GM19043 (cell line): ENCODE measurements around the gene TLR4.

Experiments
- ATAC-seq: cut with Tn5 transposase; IDR thresholded peaks from one replicate; pipeline ENCODE4 v1.9.1; 2021; ENCODE audit warnings: low read depth; ENCODE audit not compliant: unreplicated experiment

The TLR4 gene

DNA sequence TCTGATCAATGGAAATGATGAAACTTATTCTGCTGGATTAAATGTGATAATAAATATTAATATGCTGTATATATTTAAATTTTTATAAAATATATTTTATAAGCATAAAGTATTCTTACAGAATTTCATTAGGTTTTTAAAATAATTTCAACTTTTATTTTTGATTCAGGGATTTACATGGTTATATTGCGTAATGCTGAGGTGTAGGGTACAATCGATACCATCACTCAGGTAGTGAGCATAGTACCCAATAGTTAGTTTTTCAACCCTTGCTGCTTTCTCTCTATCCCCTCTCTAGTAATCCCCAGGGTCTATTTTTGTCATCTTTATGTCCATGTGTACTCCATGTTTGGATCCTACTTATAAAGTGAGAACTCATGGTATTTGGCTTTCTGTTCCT lies 5.7 kb downstream of the TLR4 start:
- ATAC-seq, result no peak

GRCh38 chr9:117714282-117714681 lies 10.1 kb downstream of the TLR4 start:
- no peak for ATAC-seq

DNA sequence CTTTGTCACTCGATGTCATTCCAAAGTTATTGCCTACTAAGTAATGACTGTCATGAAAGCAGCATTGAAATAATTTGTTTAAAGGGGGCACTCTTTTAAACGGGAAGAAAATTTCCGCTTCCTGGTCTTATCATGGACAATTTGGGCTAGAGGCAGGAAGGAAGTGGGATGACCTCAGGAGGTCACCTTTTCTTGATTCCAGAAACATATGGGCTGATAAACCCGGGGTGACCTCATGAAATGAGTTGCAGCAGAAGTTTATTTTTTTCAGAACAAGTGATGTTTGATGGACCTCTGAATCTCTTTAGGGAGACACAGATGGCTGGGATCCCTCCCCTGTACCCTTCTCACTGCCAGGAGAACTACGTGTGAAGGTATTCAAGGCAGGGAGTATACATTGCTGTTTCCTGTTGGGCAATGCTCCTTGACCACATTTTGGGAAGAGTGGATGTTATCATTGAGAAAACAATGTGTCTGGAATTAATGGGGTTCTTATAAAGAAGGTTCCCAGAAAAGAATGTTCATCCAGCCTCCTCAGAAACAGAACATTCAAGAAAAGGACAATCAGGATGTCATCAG lies 11.3 kb downstream of the TLR4 start:
- ATAC-seq, result no peak

GRCh38 chr9:117718085-117718484 lies 13.9 kb downstream of the TLR4 start:
- peak; percentile 99 for ATAC-seq

DNA sequence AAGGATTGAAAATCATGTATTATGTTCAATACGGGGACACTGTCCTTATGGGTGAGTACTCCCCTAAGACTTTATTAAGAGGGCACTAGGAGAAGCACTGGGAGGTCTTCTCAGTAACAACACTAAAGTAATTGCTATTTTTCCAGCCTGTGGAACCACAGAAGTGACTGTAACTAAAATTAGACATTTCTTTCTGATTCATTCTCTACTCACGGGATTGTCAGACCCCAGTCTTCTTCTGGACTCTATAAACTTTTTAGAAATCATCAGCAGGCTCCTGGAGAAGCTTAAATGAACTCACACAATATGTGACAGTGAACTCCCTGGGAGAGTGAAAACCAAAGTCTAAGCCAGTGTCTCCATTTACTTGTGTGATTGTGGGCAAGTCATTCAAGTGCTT lies 14.5 kb downstream of the TLR4 start:
- ATAC-seq, result no peak

DNA sequence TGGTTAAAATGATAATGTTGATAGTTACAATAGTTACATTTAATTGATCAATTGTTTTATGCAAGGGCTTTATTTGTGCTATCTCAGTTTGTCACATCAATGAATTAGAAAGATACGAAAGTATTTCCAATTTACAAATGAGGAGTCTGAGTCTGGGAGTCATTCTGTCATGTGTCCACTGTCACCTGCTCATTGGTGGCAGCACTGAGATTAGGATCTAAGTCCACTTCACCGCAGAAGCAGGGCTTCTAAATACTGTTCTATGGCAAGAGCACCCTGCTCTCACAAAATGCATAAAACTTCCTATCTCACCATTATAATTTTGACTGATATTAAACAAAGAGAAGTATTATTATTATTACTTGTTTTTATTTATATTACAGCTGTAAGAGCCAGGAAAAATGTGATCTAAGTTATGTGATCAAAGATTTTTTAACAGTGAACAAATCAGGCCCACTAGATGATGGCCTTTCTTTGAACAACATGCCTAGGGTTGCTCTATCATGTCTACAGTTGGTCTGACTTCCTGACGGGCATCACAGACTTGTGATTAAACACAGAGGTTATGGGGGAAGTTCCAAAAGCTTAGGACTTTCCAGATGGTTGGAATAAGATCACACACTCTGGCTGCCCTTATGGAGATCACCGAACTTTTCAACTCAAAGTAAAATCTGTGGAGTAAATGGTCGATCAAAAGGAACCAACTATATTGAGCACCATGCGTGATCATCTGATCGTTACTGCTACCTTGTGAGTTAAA lies 15.1 kb downstream of the TLR4 start:
- no peak for ATAC-seq

DNA sequence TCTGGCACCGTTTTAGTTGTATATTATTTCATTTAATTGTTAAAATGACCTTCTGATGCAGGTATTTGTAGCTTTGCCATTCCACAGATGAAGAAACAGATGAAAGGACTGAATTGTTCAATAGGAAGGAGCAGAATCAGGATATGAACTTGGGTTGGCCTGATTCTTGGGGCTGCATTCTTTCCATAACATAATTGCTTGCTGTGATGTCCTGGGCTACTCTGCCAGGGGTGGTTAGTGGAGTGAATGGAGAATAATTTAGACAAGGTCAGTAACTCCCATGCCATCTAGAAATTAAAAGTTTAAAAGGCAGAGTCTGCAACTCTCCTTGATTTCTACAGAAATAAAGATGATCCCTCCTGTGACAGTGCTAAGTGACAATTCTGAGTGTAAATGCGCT lies 15.9 kb downstream of the TLR4 start:
- ATAC-seq, result no peak

DNA sequence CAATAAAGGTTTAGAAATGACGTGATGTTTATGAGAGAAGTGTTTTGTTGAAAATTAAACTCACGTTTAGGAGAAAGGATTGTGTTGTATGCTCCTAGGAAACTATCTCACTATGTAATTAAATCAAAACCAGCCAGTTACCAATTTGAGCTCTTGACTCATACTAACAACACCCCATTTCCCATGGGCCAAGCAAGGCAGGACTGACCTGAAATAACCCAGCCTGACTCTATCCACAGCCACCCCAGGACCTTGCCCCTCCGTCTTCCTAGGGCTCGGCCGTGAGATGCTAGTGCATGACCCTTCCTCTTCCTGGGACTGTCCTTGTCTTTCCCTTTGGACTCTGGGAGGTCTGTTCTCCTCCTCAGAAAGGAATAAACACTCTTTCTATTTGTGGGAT lies 16.4 kb downstream of the TLR4 start:
- ATAC-seq, result no peak

DNA sequence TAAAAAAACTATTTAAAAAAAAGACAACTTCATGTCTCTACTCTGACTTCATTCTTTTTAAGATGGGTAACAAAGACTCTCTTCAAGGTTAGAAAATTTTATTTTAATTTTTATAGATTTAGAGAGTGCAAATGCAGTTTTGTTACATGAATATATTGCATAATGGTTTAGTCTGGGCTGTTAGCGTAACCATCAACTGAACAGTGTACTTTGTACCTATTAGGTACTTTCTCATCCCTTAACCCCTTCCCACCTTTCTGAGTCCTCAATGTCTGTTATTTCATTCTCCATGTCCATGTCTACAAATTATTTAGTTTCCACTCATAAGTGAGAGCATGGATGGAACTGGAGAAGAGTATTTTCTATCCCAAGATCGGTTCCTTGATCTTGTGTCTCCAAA lies 16.8 kb downstream of the TLR4 start:
- ATAC-seq, result no peak

DNA sequence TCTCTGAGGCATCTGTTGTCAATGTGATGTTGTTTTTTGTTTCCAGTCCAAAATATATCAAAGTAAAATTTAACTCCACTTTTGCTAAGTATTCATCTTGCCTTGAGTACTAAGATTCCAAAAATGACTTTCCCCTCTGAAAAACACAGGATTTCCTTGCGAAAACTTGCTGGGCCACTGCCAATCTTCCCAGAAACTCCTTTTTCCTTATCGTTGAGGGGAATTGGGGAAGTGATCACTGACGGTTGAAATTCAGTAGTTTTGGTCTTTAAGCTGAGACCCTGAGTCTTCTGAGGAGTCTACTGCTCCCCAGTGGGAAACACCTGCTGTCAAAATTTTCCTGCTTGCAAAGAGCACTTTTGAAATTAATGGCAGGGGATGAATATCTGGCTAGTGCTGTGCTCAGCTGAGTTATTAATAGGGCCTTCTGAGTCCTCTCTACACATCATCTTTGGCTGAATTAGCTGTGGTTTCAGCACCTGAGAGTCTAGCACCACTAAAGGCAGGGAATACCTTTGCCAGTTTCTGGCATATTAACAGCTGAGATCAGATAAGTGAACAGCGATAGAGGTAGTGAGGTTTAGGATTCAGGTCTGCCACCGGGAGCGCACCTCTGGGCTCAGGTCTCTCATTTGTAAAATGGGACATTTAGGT lies 18.0 kb downstream of the TLR4 start:
- no peak for ATAC-seq

- ATAC-seq, result no peak
Measured at GRCh38 chr9:117723986-117724625, 19.9 kb downstream of the TLR4 start.

GRCh38 chr9:117725426-117725887 lies 21.3 kb downstream of the TLR4 start:
- ATAC-seq, result no peak

- no peak for ATAC-seq
Measured at GRCh38 chr9:117729375-117729774, 25.2 kb downstream of the TLR4 start.

DNA sequence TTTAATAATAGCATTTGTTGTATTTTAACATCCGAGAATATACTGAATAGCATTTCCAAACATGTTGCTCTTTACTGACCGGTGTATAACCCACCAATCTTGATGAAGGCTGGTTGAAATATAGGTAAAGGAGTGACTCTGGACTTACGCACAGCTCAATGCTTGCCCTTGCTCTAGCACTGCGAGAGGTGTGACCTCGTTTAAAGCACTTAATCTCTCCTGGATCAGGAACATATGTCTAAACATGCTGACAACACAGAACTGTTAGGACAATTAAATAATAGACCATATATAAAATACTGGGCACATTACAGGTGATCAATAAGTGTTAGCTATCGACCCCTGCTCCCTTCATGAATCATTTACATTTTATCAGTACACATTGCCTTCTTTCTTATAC lies 28.3 kb downstream of the TLR4 start:
- ATAC-seq, result no peak

GRCh38 chr9:117733465-117733864 lies 29.3 kb downstream of the TLR4 start:
- no peak for ATAC-seq

DNA sequence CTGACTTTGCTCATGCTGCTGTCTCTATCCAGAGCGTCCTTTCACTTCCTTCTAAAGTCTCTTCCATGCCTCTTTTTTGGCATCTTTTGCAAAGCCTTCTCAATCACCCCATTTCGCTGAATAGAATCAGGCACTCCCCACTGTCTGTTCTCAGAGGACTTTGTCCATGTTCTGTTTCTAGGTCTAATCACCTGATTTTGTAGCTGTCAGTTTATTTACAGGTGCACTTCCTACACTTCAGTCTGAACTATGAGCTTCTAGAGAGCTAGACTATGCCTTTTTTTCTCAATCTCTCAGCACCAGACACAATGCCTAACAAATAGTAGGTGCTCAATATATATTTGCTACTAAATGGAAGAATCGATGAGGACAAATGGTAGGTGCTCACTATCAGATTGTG lies 29.9 kb downstream of the TLR4 start:
- no peak for ATAC-seq

DNA sequence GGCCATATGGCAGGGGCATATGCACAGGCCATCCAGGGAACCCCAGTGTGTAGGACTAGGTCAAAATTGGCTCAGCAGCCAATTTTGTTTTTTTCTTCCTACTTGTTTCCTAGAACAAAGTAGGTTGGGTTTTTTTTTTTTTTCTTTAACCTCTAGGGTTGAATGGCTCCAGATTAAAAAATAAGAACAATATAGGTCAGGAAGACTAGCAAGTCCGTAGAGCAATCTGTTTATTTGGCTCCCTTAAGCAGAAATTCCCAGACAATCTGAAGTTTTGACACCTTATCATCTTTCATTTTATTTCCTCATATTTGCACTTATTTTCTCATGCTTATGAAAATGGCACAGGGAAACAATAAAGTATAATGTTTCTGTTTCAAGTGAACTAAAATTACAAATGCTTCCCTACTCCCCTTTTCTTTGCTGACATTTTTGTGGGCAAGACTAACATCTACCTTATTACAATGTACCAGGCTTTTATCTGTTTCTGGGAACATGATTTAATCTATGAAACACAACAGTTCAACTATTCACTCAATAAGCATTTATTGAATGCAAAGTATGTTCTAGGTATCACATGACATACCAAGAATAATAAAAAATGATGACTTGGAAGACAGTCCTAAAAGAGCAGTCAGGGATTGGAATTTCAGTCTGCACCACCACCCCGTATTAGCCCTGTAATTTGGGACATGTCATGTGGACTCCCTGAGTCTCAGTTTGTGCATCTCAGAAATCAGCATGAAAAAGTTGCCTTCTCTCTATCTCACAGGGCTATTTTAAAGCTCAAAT lies 30.5 kb downstream of the TLR4 start:
- no peak for ATAC-seq

DNA sequence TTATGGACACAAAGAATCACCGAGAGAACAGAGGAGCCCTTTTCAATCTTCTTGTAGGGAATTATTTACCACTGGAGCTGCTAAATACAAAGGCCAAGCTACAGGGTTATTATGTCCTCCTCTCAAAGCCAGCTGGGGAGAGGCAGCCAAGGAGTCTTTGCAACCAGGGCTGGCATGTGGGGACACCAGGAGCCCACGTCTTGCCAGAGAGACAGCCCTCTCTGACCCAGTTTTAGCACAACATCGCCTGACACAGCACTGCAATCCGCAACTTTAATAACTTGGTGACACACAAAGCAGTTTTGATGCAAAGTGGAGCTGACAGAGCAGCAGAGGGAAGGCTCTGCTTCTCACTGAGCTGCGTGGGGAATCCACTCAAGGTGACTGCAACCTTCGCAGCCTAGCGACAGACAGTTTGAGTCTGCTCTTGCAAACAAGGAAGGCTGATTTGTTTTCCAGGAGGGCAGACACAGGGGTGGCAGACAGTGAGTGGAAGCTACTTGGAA lies 33.6 kb downstream of the TLR4 start:
- ATAC-seq, result no peak

DNA sequence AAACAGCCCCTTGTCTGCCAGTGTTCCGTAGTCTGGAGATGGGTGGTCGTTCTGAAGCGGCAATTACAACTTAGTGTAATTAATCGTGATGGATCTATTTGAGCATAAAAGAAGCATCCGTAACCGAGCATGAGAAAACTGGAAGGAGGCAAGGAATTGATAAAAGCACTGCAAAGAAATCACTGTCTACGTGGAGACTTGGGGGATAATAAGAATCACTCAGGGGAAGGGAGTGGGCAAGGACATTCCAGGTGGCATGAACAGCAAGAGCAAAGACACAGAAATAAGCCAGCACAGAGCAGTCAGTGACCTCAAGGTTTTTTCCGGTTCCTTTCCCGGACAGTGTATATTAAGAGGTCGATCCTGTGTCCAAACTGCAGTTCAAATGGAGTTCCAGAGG lies 35.0 kb downstream of the TLR4 start:
- no peak for ATAC-seq

DNA sequence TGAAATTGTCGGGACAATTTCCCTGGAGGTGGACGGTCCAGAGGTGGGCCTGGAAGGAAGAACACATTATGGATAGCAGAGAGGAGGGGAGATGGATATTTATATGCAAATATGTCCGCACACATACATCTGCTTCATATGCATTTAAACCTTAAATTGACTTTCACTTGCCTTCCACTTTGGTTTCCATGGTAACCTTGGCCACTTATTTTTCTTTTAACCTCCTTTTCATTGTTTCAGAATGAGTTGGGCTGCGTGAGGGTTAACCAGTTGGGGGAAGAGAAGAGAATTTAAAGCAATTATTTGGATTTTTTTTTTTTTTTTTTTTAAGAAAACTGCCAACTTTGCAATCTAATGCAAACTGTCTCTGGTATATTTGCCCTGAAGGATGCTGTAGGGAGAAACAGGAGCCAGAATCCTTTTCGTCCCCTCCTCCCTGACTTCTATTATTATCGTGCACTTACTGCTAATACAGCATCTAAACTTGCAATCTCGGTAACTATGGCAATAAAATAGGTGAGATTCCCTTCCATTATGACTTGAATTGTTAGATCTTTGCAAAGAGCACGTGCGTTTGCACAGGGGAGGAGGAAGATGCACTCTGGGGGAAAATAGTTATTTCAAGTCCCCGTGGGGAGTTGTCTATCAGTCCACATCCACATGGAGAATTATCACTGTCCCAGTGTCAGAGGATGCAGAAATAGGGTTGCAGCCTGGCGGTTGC lies 35.6 kb downstream of the TLR4 start:
- no peak for ATAC-seq
